ENCODE data around the gene IRF2BPL.
"Not testable (repeated sequence)": the region's sequence is repeated elsewhere in the genome, so short reads cannot be mapped to it uniquely, and the experiment has no call there.

The IRF2BPL gene

DNA sequence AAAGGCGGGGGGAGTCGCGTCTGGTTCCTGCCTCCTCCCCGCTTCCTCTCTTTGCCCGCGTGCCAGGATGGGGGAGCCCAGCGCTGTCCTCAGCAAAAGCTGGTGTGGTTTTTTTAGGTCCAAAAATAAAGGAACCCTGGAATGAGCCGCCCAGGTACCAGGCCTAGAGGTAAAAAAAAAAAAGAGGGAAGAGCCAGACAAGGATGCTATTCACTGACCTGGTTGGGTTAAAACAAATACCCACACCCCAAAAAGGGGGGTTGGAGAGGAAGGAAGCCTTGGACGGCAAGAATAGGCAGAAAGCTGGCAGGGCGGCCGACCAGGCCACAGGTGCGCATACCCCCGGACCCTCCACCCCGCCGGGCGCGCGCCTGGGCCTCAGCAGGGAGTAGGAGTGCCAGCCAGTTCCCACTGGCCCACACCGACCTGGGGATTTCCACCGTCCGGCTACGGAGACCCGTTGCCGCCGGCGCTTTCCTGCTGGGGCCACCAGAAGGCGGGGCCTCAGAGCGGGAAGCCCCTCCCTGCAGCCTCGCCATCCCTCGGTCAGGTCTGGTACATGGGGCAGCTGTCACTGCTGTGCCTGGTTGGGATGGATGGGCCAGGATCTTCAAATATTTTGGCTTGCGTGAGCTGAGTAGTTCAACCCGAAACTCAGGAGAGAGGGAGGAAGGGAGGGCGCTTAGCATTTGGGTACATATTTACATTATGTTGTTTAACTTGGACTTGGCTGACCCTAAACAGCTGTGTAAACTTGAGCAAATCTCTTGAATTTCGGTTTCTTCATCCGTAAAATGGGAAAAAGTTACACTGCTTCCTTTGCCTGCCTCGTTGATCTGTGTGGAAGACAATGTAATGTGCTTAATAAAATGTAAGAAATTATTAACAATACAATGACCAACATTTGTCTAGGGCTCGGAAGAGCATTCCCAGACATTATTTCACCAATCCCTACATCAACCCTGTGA is 5.4 kb upstream of the IRF2BPL start:
- DNase-seq: peak; percentile 83 to 90

DNA sequence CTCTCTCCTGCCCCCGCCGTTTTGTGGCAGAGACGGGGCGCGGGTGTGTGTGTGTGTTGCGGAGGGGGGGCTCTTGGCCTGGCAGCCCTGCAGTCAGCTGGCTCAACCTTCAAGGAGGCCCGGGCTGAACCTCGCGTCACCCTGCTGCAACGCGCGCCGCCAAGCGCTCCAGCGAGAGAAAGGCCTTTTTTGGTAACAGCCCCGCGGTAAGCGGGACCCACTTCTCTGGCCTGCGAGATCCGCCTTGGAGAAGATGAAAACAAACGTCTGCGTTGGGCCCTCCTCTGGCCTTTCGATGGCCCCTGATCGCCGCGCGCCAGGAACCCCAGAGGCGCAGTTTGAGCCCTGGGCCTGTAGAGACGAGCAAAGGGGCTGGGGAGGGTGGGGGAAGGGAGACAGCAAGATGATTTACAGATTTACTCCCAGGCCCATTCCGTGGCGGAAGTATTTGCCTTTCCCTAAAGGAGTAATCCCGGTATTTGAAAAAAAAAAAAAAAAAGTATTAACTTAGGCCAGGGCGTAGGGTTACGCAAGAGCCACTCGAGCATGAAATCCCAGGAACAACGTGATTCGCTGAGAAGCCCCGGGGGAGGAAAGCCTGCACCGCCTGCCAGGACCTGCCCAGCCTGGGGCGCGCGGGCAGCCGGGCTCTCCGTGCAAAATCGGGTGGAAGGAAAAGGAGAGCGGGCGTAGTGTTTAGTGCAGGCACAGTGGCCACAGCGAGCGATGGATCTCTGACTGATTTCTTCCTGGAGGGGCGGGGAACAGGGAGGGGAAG is 4.5 kb upstream of the IRF2BPL start:
- peak; percentile 76 to 79 for DNase-seq

DNA sequence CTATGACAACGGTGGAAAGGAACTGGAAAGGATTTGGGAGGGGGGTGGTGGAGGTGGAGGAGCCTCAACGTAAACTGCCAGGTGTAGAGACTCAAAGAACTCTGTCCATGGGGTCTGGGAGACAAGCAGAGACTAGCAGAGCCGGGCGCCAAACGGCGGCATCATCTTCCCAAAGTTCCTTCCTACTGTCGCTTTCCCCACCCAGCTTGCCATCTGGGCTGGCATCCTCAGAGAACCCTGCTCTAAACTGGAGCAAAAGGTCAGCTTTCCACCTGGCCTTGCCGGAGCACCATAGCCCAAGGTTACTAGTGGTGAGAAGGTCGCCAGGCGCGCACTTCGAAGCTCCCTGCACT is 4.0 kb upstream of the IRF2BPL start:
- DNase-seq: no peak

DNA sequence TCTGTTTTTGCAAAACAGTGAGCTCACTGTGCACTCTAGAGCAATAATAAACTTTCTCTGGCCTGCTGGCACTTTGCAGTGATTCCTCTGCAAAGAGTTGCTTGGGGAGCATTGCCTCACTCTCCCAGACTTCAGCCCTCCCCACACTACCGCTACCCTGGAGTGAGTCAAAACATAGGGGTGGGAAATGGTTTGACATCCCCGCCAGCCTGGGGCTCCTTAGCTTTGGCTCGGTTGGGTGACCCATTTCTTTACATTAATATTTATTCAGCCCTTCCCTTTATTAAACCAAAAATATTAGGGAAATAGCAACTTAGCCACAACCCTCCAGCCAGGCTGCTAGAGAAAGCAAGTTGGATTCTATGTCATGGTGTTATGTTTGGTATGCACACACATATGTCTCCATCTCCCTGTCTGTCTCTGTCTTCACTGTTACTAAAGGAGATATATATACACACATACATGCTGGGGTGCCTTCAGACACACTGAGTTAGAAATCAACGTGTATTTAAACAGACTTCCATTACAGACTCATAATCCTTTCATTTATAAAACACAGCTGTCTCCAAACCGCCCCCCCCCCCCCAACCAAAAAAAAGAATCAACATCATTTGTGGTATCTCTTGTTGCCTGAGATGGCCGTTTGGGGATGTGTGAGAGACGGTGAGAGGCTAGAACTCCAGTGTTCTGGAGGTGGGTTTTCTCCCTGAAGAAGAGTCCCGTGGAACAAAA is 3.4 kb upstream of the IRF2BPL start:
- no peak for DNase-seq

DNA sequence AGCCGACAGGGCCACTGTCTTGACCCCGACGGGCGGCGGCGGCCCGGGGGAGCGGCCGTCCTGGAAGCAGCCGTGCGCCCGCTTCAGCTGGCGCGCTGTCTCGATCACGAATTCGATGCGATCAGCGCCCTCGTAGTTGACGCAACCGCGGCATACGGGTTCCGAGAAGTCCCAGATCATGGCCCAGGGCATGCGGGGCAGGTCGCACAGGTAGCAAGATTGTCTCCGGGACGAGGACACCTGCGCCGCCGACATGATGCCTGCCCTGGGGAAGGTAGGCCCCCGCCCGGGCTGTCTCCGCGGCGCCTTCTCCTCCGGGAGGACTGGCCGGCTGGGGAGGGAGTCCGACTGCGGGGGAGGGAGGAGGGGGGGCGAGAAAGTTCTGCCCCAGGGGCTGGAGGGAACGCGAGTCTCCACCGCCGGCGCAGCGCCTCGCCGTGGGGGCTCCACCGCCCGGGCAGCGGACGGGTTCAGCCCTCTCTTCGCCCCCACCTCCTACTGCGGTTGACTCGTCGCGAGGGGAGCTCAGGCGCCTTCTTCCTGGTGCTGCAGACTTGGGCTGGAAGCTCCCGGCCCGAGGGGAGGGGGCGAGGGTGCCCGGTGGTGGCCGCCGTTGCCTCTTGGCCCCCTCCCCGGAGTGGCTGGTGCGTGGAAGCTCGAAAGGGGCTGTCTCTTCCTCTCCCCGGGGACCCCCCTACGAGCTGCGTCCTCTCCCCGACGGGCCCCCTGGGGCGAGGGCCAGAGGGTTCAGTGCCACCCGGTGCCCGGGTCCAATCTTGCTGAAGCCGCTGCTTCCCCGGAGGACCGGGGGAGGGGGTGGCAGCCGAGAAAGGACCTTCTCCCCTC is 747 bp downstream of the IRF2BPL start:
- peak; percentile 64 to 65 for DNase-seq

DNA sequence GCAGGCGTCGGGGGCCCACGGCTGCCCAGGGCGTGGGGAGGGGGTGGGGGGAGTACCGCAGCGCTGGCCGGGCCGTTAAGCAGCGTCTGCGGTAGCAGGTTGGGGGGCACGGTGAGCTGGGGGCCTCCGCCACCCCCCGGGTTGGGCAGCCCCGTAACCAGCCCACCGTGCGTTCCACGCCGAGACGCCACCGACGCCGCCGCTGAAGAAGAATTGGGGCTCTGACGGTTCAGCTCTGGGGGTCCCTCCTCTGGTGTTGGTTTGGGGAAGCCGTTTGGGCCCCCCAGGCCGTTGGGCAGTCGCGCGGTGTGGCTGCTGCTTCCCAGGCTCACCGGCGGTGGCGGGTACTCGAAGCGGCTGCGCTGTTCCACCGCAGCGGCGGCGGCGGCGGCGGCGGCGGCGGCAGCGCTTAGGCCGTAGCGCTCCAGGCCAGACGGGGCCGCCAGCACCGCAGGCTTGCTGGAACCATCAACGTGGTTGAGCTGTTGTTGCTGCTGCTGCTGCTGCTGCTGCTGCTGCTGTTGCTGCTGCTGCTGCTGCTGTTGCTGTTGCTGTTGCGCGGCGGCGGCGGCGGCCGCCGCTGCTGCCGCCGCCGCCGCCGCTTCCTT is 1.5 kb downstream of the IRF2BPL start:
- DNase-seq: peak; percentile 53 to 55

DNA sequence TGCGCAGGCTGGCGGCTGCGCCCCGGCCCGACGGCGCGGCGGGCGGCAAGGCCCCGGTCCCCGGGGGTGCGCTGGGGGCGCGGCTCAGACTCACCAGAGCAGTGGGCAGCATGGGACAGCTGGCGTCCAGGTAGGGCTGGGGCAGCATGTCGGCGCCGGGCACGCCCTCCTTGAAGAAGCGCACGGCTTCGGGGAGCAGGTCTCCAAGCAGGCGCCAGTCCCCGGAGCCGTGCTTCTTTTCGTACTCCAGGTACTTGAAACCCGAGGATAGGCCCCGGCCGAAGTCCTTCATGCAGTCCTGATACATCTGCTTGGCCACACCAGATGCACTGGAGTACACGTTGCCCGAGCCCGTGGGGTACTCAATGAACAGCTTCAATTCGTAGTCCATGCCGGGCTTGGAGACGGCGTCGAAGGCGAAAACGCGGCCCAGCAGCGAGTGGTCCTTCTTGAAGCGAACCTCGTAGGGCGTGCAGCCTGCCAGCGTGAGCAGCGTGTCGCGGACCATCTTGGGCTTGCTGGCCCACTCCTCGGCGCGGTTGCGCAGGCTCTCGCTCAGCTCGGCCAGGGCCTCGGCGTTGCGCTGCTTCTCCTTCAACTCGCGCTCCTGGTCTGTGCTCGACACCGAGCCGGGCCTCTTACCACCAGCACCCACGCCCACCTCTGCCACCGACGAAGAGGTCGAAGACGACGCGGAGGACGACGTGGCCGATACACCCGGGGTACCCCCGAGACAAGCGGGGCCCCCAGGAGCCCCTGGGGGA is 2.2 kb downstream of the IRF2BPL start:
- no peak for DNase-seq

DNA sequence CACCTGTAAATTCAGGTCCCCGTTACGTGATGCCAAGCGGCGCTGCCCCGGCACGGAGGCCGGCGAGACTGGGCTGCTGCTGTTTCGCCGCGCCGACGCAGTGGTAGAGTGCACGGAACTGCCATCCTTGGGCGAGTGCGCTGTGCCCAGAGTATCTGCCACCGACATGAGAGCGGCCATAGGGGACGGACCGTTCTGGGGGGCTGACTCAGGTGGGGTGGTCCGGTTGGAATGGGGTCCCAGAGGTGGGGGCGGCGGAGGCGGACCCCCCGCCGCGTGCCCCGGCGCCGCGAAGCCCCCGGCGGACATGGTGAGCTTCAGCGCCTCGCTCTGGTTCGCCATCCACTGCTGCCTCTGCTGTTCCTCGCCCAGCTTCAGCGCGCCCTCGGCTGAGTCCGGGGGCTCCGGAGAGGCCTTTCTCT is 2.8 kb downstream of the IRF2BPL start:
- DNase-seq: no peak

DNA sequence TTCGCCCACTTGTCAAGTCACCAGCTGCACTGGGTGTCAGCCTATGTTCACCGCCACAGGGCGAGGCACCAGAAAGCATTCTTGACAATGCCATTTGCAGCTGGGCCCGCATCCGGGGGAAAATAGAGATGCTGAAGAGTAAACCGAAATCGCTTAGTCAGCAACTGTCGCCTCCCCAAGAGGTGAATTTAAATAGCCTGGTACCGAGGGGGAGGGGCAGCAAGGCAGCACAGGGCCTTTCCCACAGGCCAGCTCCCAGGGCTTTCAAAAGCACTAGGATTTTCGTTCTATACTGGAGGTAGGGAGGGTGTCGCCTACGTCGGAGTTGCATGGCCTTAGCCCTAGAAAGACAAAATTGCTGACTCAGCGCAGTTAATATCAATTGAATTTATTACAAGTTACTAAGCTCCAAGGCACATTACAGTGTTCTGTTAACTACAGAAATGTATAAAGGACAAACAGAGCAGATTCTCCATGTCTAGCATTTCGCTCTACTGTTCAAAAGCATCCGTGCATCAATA is 4.3 kb downstream of the IRF2BPL start:
- DNase-seq: peak; percentile 72 to 77

DNA sequence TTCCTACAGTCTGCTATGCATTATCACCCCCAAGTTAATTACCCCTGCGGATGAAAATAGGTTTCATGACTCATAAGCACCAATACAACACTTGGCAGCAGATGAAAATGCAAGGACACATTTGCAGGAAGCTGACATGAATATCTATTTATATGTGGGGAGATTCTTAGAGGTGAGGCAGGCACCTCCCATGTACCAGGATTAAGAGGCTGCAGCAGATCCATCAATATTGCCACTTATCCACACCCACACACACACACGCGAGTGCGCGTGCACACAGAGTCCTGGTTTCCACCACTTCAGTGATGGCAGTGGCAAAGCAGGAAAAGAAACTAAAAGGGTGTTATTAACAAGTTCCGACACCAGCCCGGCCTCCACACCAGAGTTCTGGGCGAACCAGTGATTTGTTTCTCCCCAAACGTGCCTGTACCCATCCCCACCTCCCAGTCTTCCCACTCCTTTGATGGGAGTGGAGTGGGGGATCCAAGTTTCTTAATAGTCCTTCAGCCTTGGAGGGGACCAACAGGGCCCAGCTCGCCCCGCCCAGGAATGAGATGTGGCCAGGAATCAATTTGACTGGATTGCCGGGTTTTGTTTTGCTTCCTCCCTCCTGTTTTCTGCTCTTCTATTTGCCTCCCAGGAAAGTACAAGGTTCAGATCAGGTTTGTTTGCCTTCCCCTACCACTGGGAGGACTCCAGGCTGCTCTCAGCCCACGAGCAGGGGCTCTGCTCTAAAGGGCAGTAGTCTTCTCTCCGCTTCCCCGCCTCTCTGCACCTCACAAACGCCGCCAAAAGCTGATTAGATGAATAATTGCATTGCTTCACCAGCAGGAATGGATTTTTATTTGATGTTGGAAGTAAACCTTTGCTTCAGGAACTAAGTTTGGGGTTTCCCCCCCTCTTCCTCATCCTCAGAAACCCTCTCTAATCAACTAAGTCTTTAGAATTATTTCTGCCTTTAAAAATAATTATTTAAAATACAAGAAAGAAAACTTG is 5.2 kb downstream of the IRF2BPL start:
- DNase-seq: peak; percentile 56 to 66

DNA sequence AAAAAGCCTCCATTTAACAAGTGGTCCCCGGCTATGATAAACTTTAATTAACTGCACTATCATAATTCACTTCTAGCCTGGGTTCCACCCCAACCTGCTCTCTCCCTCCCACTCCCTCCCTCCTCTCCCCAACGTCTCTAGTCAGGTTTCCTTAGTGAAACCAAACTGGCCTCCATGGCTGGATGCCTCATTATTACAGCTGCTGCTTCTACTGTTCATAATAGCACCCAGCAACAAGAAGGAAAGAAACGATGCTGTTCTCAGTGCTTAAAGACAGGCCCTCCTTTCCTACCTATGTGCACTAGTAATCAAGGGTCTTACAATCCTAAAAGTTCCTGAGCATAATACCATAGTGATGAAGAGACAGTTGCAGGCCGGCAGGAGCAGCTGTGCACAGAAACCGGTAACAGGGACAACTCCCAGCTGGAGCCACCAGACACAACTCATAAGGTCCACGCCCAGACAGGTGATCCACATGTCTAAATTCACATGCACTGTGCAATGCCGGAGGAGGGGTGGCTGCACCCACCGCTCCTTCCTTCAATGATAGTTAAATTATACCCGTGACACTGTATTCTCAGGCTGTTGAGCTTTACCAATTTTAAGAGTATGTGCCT is 6.2 kb downstream of the IRF2BPL start:
- DNase-seq: no peak

DNA sequence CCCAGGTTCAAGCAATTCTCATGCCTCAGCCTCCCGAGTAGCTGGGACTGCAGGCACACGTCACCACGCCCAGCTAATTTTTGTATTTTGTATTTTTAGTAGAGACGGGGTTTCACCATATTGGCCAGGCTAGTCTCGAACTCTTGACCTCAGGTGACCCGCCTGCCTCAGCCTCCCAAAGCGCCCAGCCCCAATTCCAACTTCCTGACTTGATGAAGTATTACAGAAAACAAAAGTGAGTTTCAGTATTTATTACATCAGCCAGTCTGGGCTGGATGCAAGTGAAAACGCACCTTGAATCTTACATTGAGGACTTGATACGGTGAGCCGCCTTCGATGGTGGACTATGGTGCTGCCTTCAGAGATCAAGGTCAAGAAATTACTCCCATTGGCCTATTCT is 7.1 kb downstream of the IRF2BPL start:
- not testable (repeated sequence) for DNase-seq

DNA sequence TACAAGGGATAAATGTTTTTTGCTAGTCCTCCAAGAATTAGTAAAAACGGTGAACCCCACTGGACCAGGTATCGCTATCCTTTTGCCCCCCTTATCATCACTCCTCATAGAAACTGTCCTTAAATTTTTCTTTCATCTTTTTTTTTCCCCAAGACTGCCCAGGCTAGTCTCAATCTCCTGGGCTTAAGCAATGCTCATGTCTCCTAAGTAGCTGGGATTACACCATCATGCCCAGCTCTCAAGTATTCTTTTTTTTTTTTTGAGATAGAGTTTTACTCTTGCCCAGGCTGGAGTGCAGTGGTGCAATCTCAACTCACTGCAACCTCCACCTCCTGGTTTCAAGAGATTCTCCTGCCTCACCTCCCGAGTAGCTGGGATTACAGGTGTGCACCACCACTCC is 9.7 kb downstream of the IRF2BPL start:
- no peak for DNase-seq

DNA sequence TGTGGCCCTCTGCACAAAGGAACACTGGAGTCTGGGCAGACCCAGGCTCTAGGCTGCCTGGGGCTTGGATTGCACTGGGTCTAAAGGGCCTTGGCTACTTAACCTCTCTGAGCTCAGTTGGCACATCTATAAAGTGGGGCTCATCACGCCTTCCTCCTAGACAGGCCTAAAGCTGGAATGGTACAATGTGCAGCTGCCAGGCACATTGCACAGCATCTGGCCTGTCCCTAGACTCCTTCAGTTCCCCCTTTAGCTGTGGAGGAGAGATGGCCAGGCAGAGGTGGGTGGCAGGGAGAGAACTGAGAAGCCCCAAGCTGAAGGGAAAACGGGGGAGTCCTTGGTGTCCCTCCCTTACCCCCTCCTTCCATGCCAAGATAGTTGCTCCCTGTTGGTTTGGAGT is 10.8 kb downstream of the IRF2BPL start:
- no peak for DNase-seq

DNA sequence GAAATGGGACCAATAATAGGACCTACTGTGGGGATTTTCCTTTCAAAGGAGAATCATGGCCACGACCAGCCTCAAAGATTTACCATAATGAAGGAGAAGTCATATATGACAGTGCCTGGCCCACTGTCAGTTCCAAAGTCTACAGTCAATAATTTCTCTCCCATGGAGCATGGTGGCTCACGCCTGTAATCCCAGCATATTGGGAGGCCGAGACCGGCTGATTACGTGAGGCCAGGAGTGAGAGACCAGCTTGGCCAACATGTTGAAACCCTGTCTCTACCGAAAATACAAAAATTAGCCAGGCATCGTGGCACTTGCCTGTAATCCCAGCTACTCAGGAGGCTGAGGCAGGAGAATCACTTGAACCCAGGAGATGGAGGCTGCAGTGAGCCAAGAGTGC is 13.8 kb downstream of the IRF2BPL start:
- DNase-seq: no peak

DNA sequence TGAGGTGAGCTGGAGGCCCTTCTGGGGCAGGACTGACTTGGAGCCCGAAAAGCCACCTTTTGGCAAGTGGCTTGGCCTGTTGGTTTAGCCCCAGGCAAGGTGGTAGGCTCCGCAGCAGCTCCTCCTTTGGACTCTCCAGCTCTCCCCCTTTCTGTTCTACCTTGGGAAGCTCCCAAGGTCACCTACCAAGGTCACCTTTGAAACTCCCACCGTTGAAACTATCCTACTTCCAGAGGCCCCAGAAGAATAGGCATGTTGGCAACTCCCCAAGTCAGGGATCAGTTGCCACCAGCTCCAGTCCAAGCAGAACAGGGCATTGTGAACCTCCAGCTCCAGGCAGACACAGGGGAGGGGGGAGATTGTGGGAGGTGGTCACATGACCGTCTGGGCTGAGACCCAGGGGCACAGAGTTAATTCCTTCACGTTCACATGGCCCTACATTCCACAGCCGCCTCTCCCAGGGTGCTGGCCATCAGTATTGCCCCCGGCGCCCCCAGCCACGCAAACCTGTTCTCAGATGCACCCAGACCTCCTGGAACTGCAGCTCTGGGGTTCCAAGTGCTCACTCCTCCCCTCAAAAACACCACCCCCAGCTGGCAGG is 14.4 kb downstream of the IRF2BPL start:
- DNase-seq: no peak

DNA sequence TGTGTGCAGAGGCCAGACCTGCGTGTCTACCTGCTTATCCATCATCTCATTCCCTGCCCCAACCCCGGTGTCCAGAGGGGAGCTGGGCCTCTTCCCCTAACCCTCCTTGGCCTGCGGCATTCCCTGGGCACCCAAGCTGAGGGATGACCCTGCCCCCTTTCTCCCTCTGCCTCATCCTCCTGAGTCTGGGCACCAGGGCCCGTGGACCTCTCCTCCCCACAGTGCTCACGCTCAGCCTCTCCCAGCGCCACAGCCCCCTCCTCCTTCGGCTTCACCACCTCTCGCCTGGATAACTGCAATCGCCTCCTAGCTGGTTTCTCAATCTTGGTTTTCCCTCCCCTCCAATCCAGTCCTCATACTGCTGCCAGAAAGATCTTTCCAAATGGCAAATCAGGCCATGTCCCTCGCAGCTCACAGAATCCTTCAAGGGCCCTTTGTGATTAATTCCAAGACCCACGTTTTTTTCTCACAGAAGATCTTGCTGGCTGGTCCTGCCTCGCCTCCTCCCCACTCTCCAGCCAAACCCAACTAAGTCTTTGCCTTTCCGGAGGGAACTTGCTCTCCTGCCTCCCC is 16.2 kb downstream of the IRF2BPL start:
- DNase-seq: no peak

DNA sequence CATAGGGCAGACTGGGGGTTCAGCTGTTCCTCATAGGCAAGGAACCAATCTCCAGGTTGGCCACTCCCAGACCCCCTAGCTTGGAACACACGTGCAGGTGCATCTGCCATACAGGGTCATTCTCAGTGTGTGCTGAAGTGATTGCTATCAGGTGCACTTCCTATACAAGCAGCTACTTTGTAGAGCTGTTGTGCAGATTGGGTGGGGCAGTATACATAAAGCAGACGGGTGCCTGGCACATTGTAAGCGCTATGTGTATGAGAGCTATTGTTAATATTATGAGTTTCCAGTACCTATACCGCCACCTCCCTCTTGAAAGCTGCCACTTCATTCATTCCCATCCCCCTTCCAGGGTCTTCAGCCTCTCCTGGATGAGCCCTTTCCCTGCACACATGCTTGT is 17.3 kb downstream of the IRF2BPL start:
- DNase-seq: no peak

All from stimulated activated CD4-positive, alpha-beta T cell treated with anti-CD3 and anti-CD28 coated beads, Interleukin-2, amount 100 ng/mL, for 24 hours (primary cell).